AG08396 (cell line): ENCODE data around the gene M6PR.
A peak's percentile ranks its signal among the peaks of the same experiment; 100 is the strongest.
"Not testable (repeated sequence)": the region's sequence is repeated elsewhere in the genome, so short reads cannot be mapped to it uniquely, and the experiment has no call there.

ENCODE experiments used
- DNase-seq: peaks from one replicate; pipeline ENCODE4 v3.0.0; 2012; ENCODE audit warnings: low spot score, mixed read lengths

M6PR gene

DNA sequence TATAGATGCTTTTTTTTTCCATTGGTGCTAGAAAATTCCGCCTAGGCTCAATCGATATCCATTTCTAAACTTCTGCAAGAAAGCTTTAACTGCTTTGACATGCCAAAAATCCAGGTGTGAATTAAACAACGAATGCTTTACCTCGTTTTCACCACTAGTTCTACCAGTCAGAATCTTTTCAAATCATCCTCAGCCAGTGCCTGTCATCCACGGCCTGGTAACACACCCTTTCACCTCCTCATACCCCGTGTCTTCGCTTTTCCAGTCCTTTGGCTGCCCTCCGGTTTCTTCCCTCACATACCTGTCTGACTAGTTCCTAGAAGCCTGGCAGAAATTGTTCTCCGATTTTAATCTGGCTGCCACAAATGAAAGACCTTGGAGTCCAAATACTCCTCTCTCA is 36.5 kb downstream of the M6PR start:
- peak; percentile 14 for DNase-seq

DNA sequence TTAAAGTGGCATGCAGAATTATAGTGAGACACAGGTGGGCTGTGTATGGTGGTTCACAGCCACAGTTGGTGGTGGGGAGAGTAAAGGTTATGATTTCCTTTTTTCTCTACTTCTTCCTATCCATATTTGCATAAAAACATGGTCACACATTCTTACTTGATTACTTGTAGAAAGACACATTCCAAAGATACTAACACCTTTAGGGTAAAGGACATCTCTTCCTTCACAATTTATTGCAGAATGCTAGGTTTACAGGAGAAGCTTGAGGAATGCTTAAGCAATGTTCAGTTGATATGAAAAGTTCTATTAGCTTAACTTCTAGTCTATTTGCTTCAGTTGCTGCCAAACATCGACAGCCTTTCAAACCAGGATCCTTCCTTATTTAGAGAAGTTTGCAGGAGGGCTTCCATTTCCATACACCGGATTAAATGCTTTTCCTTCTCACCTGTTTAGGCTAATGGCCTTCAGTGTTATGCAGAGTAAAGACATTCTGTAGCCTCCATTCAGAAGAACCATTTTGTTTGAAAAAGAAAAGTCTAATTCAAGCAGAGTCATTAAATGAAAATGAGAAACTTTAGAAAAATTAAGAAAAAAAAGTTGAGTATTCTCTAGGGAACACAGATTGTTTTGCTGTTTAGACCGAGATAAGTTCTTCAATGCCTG is 37.7 kb downstream of the M6PR start:
- DNase-seq = peak; percentile 16

DNA sequence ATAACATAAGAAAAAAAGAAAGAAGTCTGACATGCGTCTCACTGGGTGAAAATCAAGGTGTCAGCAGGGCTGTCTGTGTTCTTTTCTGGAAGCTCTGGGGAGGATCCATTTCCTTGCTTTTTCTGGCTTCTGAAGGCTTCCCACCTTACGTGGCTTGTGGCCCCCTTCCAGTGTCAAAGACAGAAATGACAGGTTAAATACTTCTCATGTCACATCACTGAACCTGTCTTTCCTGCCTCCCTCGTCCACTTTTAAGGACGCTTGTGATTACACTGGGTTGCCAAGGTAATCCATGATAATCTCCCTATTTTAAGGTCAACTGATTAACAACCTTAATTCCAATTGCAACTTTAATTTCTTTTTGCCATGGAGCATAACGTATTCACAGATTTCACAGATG is 39.7 kb downstream of the M6PR start:
- no peak for DNase-seq

DNA sequence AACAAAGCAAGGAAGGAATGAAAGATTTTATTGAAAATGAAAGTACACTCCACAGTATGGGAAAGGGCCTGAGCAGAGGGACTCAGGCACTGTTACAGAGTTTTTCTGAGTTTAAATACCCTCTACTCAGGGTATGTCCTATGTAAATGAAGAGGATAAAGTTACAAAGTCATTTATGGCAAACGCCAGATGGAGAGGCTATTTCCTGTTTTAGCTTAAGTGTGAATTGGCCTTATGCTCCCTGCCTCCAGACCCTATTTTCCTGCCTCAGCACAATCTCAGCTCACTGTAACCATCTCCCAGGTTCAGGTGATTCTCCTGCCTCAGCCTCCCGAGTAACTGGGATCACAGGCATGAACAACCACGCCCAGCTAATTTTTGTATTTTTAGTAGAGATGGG is 41.9 kb downstream of the M6PR start:
- no peak for DNase-seq

DNA sequence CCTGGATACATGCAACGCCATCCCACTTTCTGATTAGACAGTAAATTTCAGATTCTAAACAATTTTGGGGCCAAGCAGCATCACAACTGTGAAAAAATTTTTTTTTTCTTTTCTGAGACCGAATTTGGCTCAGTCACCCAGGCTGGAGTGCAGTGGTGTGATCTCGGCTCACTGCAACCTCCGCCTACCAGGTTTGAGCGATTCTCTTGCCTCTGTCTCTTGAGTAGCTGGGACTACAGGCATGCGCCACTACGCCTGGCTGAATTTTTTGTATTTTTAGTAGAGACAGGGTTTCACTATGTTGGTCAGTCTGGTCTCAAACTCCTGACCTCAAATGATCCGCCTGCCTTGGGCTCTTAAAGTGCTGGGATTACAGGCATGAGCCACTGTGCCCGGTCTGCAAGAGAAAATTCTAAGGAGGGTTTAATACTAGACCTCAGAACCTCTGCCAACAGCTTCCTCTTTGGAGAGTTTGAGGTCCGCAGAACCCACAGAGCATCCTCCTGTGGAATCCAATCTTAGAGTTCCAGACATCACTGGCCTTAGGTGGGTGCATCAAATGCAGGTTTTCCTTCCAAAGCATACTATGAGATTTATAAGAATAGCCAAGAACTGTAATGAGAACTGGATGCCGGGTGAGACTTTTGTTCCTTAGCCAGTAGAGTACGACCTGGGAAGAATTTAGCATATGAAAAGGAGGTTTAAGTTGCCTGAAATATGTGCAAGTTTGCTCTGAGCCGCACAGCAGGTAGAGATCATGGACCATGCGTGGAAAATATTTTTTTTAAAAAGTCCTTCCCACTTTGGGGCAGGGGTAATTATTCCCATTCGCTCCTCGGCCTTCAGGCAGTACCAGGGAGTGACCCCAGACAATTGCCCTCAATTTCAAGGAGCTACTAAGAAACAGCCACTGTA is 42.9 kb downstream of the M6PR start:
- no peak for DNase-seq

DNA sequence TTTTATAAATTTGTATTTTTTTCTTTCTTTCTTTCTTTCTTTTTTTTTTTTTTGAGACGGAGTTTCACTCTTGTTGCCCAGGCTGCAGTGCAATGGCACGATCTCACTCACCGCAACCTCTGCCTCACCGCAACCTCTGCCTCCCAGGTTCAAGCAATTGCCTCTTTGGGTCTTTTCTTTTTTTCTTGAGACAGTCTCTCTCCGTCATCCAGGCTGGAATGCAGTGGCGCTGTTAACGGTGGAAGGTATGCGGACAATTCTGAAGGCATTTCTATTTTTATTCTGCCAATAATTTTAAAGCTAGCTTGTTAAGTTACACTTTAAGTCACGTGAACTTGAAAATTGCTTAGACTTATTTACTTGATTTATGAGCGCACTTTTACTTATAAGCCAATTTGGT is 43.9 kb downstream of the M6PR start:
- DNase-seq = no peak

DNA sequence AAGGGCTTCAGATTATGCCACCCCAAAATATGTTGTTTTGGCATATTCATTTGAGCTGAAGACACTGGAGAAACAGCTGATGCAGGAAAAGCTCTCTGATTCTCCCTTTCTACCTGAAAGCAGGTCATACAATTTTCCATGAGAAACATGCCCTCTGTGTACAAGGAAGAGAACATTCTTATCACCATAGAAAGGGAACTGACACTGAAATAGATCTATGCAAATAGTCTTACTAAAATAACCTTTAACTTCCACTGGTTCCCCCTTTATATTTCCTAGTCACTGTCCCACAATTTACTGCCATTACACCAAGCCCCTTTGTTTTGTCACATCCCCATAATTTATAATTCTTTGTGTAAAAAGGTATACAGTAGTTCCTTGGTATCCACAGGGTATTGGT is 44.8 kb downstream of the M6PR start:
- no peak for DNase-seq

DNA sequence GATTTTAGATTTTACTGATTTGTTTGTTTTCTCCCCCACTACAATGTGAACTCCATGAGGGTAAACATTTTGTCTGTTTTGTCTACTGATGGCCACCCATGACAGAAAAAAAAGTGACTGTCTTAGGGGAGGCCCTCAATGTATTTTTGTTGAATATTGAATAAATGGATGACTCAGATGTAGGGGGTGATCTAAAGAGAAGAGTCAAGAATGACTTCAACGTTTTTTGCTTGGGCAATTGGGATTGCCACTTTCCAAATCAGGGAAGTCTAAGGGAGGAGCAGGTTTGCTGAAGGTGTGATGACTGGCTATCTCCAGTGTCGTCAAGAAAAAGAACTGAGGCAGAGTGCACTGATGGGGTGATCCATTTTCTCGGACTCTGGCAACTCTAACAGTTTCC is 45.8 kb downstream of the M6PR start:
- DNase-seq = no peak

DNA sequence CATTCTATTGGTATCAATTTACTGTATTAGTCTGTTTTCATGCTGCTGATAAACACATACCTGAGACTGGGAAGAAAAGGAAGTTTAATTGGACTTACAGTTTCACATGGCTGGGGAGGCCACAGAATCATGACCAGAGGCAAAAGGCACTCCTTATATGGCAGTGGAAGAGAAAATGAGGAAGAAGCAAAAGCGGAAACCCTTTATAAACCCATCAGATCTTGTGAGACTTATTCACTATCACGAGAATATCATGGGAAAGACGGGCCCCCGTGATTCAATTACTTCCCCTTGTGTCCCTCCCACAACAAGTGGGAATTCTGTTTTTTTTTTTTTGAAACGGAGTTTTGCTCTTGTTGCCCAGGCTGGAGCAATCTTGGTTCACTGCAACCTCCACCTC is 46.7 kb downstream of the M6PR start:
- not testable (repeated sequence) for DNase-seq

DNA sequence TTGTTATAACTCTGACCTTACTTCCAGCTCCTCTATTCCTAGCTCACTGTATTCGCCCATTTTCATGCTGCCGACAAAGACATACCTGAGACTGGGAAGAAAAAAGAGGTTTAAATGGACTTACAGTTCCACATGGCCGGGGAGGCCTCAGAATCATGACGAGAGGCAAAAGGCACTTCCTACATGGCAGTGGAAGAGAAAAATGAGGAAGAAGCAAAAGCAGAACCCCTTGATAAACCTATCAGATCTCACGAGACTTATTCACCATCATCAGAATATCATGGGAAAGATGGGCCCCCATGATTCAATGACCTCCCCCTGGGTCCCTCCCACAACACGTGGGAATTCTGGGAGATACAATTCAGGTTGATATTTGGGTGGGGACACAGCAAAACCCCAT is 49.6 kb downstream of the M6PR start:
- DNase-seq = no peak

DNA sequence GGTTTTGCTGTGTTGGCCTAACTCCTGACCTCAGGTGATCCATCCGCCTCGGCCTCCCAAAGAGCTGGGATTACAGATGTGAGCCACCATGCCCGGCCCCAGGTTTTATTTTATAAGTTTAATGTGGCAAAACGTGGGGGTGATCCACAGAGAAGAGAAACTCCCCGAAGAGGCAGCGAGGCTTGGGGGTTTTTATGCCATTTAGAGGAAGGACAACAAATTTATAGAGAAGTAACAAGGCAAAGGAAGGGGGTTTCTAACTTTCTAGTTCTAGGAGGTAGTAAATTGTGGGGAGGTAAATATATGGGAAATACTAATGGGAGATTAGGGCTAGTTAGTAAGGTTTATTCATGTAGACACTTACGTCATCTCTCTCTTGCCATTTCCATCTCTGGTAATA is 52.4 kb downstream of the M6PR start:
- no peak for DNase-seq

DNA sequence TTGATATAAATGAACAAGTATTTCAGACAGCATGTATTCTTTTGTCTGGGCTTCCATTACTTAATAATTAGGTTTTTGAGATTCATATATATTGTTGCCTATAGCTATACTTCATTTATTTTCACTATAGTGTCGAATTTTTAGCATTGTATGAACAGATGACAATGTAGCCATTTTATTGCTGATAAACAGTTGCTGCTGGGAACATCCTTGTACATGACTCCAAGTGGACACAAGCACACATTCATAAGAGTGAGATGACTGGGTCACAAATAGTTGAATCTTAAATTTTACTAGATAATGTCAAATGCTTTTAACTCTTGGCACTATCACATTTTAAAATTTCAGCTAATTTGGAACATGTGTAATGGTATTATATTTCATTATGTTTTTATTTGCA is 54.5 kb downstream of the M6PR start:
- DNase-seq = no peak

DNA sequence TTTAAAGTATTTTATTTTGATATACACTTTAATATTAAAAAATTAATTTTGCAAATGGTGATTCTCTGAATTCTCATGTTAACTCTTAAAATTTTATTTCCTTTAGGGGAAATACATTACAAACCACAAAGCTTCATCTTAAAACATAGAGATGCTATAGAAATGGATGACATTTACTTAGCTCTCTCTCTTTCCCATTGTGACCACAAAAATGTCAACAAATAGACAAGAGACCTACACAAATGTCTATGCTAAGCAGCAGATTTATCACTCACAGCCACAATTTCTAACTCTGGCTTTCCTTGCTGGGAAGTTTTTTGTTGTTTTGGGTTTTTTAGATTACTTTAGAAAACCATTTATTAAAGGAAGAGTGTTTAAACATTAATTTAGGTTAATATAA is 55.1 kb downstream of the M6PR start:
- no peak for DNase-seq

DNA sequence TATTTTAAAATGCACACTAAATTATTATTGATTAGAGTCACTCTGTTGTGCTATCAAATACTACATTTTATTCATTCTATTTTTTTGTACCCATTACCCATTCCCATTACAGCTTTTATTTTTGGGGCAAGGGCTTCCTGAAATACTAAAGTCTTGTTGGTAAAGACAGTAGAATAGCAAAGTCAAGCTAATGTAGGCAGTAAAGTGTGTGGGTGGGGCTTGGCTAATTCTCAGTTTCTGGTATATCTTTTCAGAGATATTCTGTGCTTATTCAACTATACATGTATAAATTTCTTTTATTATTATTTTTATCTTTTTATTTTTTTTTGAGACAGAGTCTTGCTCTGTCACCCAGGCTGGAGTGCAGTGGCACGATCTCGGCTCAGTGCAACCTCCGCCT is 57.5 kb downstream of the M6PR start:
- no peak for DNase-seq
